Stomach (tissue), 4 donors: Measurements from ENCODE around the gene HMX1.

Source experiments
- EP300 ChIP-seq: sonication (generic); formaldehyde crosslinking; IDR thresholded peaks from one replicate; pipeline ENCODE4 v1.6.1; 2017; ENCODE audit warnings: antibody characterized with exemption
- POLR2A ChIP-seq, 4 donors: fragments of 450-650 bp; IDR thresholded peaks; one replicate each; pipeline ENCODE4 v1.6.1; 2016; ENCODE audit warnings: antibody characterized with exemption in 4 of 4, control low read depth in 2 of 4, mild to moderate bottlenecking in 1 of 4, moderate library complexity in 1 of 4
- TF ChIP-seq, protein P1 (sequence below), 7 experiments: fragments of 450-650 bp in 4 of 7; fragments of 200-600 bp in 3 of 7; sonication (generic) in 3 of 7; IDR thresholded peaks; one replicate each; pipeline ENCODE4 v1.5.1; 2016 to 2019; ENCODE audit warnings: antibody characterized with exemption in 7 of 7, control low read depth in 2 of 7, mild to moderate bottlenecking in 1 of 7

GRCh38 chr4:8907596-8908205 is 36.1 kb upstream of the HMX1 start:
- TF ChIP-seq, protein P1, sequence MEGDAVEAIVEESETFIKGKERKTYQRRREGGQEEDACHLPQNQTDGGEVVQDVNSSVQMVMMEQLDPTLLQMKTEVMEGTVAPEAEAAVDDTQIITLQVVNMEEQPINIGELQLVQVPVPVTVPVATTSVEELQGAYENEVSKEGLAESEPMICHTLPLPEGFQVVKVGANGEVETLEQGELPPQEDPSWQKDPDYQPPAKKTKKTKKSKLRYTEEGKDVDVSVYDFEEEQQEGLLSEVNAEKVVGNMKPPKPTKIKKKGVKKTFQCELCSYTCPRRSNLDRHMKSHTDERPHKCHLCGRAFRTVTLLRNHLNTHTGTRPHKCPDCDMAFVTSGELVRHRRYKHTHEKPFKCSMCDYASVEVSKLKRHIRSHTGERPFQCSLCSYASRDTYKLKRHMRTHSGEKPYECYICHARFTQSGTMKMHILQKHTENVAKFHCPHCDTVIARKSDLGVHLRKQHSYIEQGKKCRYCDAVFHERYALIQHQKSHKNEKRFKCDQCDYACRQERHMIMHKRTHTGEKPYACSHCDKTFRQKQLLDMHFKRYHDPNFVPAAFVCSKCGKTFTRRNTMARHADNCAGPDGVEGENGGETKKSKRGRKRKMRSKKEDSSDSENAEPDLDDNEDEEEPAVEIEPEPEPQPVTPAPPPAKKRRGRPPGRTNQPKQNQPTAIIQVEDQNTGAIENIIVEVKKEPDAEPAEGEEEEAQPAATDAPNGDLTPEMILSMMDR (IDR thresholded peaks at IDR 0.05) = no peak
- no peak for TF ChIP-seq EP300
- no peak for TF ChIP-seq POLR2A (IDR thresholded peaks at IDR 0.05)
